PC-3 (cell line): ENCODE measurements around the gene CRYBG2. TPM values are rescaled to one million over a fixed set of nuclear protein-coding genes. Genes with fewer than 3 reads are reported as not detected.
A peak's percentile ranks its signal among the peaks of the same experiment; 100 is the strongest.

Experiments
- ATAC-seq: fragments of 200-7000 bp; cut with Tn5 transposase; 2 replicates; pipeline ENCODE4 v1.9.1; 2020; ENCODE audit warnings: mild to moderate bottlenecking, moderate library complexity
- BruUV-seq: library from RNA; stranded (reverse); fragments of 400-500 nt; replicated peaks from 2 replicates; lab custom pipeline; 2021; lab: Mats Ljungman, UMichigan
- CTCF ChIA-PET: fragments of 300-600 bp; sonication (Branson Sonifier 250); formaldehyde crosslinking; loops from one replicate; lab custom pipeline; 2022; ENCODE audit warnings: antibody characterized with exemption; lab: Charles Lee
- POLR2A ChIA-PET: fragments of 300-600 bp; sonication (Branson Sonifier 250); formaldehyde crosslinking; loops from one replicate; lab custom pipeline; 2022; ENCODE audit warnings: antibody characterized with exemption; ENCODE audit not compliant: unreplicated experiment; lab: Charles Lee
- DNase-seq: peaks from one replicate; pipeline ENCODE4 v3.0.0-alpha.2; 2015
- H2AFZ ChIP-seq: fragments of 300-600 bp; sonication (generic); 2 replicates; pipeline ENCODE4 v1.6.0; 2016; ENCODE audit warnings: antibody characterized with exemption, low read length
- H3F3A ChIP-seq: fragments of 300-600 bp; sonication (generic); one replicate; pipeline ENCODE4 v1.6.0; 2017; ENCODE audit warnings: antibody characterized with exemption, low read length, control low read depth, mild to moderate bottlenecking; ENCODE audit not compliant: unreplicated experiment
- H3K27ac ChIP-seq: fragments of 300-600 bp; sonication (generic); 2 replicates; pipeline ENCODE4 v1.5.1; 2016; ENCODE audit warnings: mild to moderate bottlenecking, low read length
- H3K27me3 ChIP-seq: fragments of 300-600 bp; sonication (generic); 2 replicates; pipeline ENCODE4 v1.6.1; 2016; ENCODE audit warnings: low read length, mixed read lengths
- H3K36me3 ChIP-seq: fragments of 300-600 bp; sonication (generic); 2 replicates; pipeline ENCODE4 v1.6.1; 2016; ENCODE audit warnings: low read depth, mixed run types, low read length, mixed read lengths
- H3K4me1 ChIP-seq: fragments of 300-600 bp; sonication (generic); 2 replicates; pipeline ENCODE4 v1.5.1; 2016; ENCODE audit warnings: low read length; ENCODE audit not compliant: insufficient read depth
- H3K4me2 ChIP-seq: fragments of 300-600 bp; sonication (generic); 2 replicates; pipeline ENCODE4 v1.6.0; 2016; ENCODE audit warnings: low read length
- H3K4me3 ChIP-seq: fragments of 300-600 bp; sonication (generic); 2 replicates; pipeline ENCODE4 v1.5.1; 2016; ENCODE audit warnings: mild to moderate bottlenecking, low read length, mixed read lengths
- H3K79me2 ChIP-seq: fragments of 300-600 bp; sonication (generic); 2 replicates; pipeline ENCODE4 v1.6.1; 2017; ENCODE audit warnings: low read length, mixed read lengths
- H3K9ac ChIP-seq: fragments of 300-600 bp; sonication (generic); 2 replicates; pipeline ENCODE4 v1.6.0; 2016; ENCODE audit warnings: mild to moderate bottlenecking, low read length
- H3K9me2 ChIP-seq: fragments of 300-600 bp; sonication (generic); replicated peaks from 2 replicates; pipeline ENCODE4 v1.6.1; 2016; ENCODE audit warnings: mixed run types, low read length, mixed read lengths
- H3K9me3 ChIP-seq: fragments of 300-600 bp; sonication (generic); 2 replicates; pipeline ENCODE4 v1.6.1; 2016; ENCODE audit warnings: low read length, mixed read lengths
- H4K20me1 ChIP-seq: fragments of 300-600 bp; sonication (generic); 2 replicates; pipeline ENCODE4 v1.6.1; 2016; ENCODE audit warnings: low read length, mixed read lengths
- EZH2 ChIP-seq: fragments of 300-600 bp; sonication (generic); IDR thresholded peaks from one replicate; pipeline ENCODE4 v1.6.1; 2017; ENCODE audit warnings: antibody characterized with exemption, mild to moderate bottlenecking, low read length; ENCODE audit not compliant: unreplicated experiment
- EZH2phosphoT487 ChIP-seq: fragments of 300-600 bp; sonication (generic); IDR thresholded peaks from 2 replicates; pipeline ENCODE4 v1.6.1; 2018; ENCODE audit warnings: mild to moderate bottlenecking, antibody characterized with exemption, low read length, borderline replicate concordance
- intact Hi-C: fragments of 100-400 bp; cut with micrococcal nuclease; formaldehyde crosslinking; loops from 2 replicates; pipeline ENCODE4 v1.9.0; 2023
- total RNA-seq: library from RNA; depleted of rRNA; stranded (reverse); fragments of >200 nt; gene quantifications from 2 replicates; pipeline ENCODE4 v1.2.3, GENCODE V29; 2014
- TF ChIP-seq, protein P1 (sequence below): fragments of 300-600 bp; sonication (generic); conservative IDR thresholded peaks from 2 replicates; pipeline ENCODE4 v1.5.1; 2017; ENCODE audit warnings: antibody characterized with exemption, low read depth, mild to moderate bottlenecking, low read length

CRYBG2 gene
- total RNA-seq, 1 experiment from 2014 or later, result 15.3 TPM

DNA sequence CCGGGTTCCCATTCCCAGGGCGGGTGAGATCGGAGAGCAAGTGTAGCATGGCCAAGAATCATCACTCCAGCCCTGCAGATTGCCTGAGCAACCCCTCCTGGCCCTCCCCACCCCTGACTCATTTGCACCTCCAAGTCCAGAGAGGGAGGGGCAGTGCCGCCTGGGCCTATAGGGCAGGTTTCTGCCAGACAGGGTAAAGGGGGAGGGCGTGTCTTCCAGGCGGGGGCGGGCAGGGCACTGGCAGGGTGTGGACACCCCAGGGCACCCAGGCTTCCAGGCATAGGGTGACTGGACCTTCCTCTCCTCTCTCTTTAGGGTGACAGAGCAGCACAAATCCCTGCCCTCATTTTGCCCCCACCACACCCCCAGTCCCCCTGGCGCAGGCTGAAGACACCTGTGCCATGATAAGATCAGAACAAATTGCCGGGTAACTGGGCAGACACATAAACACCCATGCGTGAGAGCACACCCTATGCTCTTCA lies 3.2 kb upstream of the CRYBG2 start:
- POLR2A ChIA-PET, result no interaction called here
- no peaks in the 10 kb centered on the region for H3K9me3 ChIP-seq
- DNase-seq (peak; percentile 54), ATAC-seq (no peak; the same call in 1 of the 2 replicates)
- H3K4me1 ChIP-seq, result peaks cover 47% of the 10 kb centered on the region
- H4K20me1 ChIP-seq, result no peaks in the 10 kb centered on the region
- H3K36me3 ChIP-seq, result no peaks in the 10 kb centered on the region
- intact Hi-C loops, result no loop called here
- no peaks in the 10 kb centered on the region for H3K9me2 ChIP-seq
- H2AFZ ChIP-seq, result no peak overlapping the region
- H3K4me2 ChIP-seq, result no peak overlapping the region
- no TSS peak for BruUV-seq
- H3K27ac ChIP-seq, result peak overlapping the region; percentile 24; the same call in 1 of the 2 replicates
- CTCF ChIA-PET, result no interaction called here
- no peak overlapping the region for H3K4me3 ChIP-seq
- TF ChIP-seq, protein P1, sequence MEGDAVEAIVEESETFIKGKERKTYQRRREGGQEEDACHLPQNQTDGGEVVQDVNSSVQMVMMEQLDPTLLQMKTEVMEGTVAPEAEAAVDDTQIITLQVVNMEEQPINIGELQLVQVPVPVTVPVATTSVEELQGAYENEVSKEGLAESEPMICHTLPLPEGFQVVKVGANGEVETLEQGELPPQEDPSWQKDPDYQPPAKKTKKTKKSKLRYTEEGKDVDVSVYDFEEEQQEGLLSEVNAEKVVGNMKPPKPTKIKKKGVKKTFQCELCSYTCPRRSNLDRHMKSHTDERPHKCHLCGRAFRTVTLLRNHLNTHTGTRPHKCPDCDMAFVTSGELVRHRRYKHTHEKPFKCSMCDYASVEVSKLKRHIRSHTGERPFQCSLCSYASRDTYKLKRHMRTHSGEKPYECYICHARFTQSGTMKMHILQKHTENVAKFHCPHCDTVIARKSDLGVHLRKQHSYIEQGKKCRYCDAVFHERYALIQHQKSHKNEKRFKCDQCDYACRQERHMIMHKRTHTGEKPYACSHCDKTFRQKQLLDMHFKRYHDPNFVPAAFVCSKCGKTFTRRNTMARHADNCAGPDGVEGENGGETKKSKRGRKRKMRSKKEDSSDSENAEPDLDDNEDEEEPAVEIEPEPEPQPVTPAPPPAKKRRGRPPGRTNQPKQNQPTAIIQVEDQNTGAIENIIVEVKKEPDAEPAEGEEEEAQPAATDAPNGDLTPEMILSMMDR, result no peak
- TF ChIP-seq EZH2 (no peak), EZH2phosphoT487 (no peak)
- H3K9ac ChIP-seq, result no peak overlapping the region
- no peaks in the 10 kb centered on the region for H3F3A ChIP-seq
- H3K79me2 ChIP-seq, result peaks cover 12% of the 10 kb centered on the region; the same call in 1 of the 2 replicates
- H3K27me3 ChIP-seq, result no peaks in the 10 kb centered on the region

- H4K20me1 ChIP-seq, result no peaks in the 10 kb centered on the region
- intact Hi-C loops, result no loop called here
- ATAC-seq, result no peak
- H2AFZ ChIP-seq, result no peak overlapping the region
- ChIA-PET POLR2A (no interaction called here), CTCF (no interaction called here)
- H3K4me3 ChIP-seq, result no peak overlapping the region
- no peak overlapping the region for H3K27ac ChIP-seq
- no peak for DNase-seq
- H3K27me3 ChIP-seq, result no peaks in the 10 kb centered on the region
- peaks cover 12% of the 10 kb centered on the region; the same call in 1 of the 2 replicates for H3K79me2 ChIP-seq
- no peak overlapping the region for H3K4me2 ChIP-seq
- peaks cover 58% of the 10 kb centered on the region for H3K4me1 ChIP-seq
- BruUV-seq, result no TSS peak
- H3K9me3 ChIP-seq, result no peaks in the 10 kb centered on the region
- no peaks in the 10 kb centered on the region for H3F3A ChIP-seq
- no peaks in the 10 kb centered on the region for H3K36me3 ChIP-seq
- no peak overlapping the region for H3K9ac ChIP-seq
- H3K9me2 ChIP-seq, result no peaks in the 10 kb centered on the region
- TF ChIP-seq EZH2, result no peak
- TF ChIP-seq, protein P1, result no peak
- no peak for TF ChIP-seq EZH2phosphoT487
Measured at GRCh38 chr1:26356106-26356505, 2.2 kb upstream of the CRYBG2 start.

- CTCF ChIA-PET, result no interaction called here
- no TSS peak for BruUV-seq
- no peak overlapping the region for H3K27ac ChIP-seq
Measured at GRCh38 chr1:26354972-26355371, 1.0 kb upstream of the CRYBG2 start.

More at GRCh38 chr1:26354972-26355371, 1.0 kb upstream of the CRYBG2 start:
- Histone ChIP-seq H3K4me3 (no peak overlapping the region), H3K79me2 (peaks cover 12% of the 10 kb centered on the region; the same call in 1 of the 2 replicates), H3F3A (no peaks in the 10 kb centered on the region), H4K20me1 (no peaks in the 10 kb centered on the region), H3K9me3 (no peaks in the 10 kb centered on the region), H3K27me3 (no peaks in the 10 kb centered on the region), H3K9me2 (no peaks in the 10 kb centered on the region), H3K9ac (no peak overlapping the region), H3K36me3 (no peaks in the 10 kb centered on the region), H3K4me1 (peaks cover 69% of the 10 kb centered on the region), H2AFZ (no peak overlapping the region), H3K4me2 (no peak overlapping the region)
- no peak for DNase-seq
- ATAC-seq, result no peak
- no peak for TF ChIP-seq EZH2phosphoT487
- no peak for TF ChIP-seq EZH2
- TF ChIP-seq, protein P1, result no peak
- POLR2A ChIA-PET, result no interaction called here
- intact Hi-C loops, result no loop called here
